ENCODE data around the gene WFDC12.

The WFDC12 gene

GRCh38 chr20:45088247-45088646 is 36.0 kb downstream of the WFDC12 start:
- Histone ChIP-seq H3K9ac (ENCODE audit: low read length) (no peak overlapping the region), H2AFZ (ENCODE audit: low read depth, low read length) (no peak overlapping the region), H2BK15ac (ENCODE audit: low read depth, poor library complexity, severe bottlenecking) (no peak overlapping the region), H3K36me3 (ENCODE audit: control insufficient read depth in 1 of 2, insufficient read depth in 2 of 2, low read depth in 1 of 2, low read length in 2 of 2) (no peaks in the 10 kb centered on the region), H2AK5ac (ENCODE audit: low read length, severe bottlenecking) (no peak overlapping the region), H3K9me3 (ENCODE audit: control insufficient read depth, low read length) (no peaks in the 10 kb centered on the region), H2BK5ac (ENCODE audit: low read depth, low read length, poor library complexity, severe bottlenecking) (no peak overlapping the region), H3K4ac (ENCODE audit: low read depth in 1 of 2, low read length in 2 of 2) (no peak overlapping the region), H3K27me3 (ENCODE audit: control insufficient read depth in 1 of 2, insufficient read depth in 1 of 2, low read length in 2 of 2) (no peaks in the 10 kb centered on the region), H3K14ac (ENCODE audit: low read length in 2 of 2) (no peak overlapping the region), H3K18ac (ENCODE audit: low read depth in 1 of 2, low read length in 2 of 2) (no peak overlapping the region), H3K4me3 (ENCODE audit: insufficient read depth in 1 of 2, low read depth in 1 of 2, low read length in 2 of 2) (peak overlapping the region in 1 of 2 experiments; percentile 21), H4K91ac (ENCODE audit: low read length) (no peak overlapping the region), H3K23ac (ENCODE audit: low read length in 2 of 2) (no peak overlapping the region), H3K4me2 (ENCODE audit: low read length, poor library complexity, severe bottlenecking) (no peak overlapping the region), H2BK120ac (ENCODE audit: low read depth, low read length) (no peak overlapping the region), H2BK12ac (ENCODE audit: low read length in 2 of 2) (no peak overlapping the region), H3K27ac (ENCODE audit: low read length, poor library complexity, severe bottlenecking) (peak overlapping the region; percentile 43), H3K4me1 (ENCODE audit: control insufficient read depth, insufficient read depth, low read depth, low read length) (no peaks in the 10 kb centered on the region), H3K79me1 (replicated peaks; ENCODE audit: low read length, poor library complexity, severe bottlenecking) (no peaks in the 10 kb centered on the region), H4K8ac (ENCODE audit: low read length) (no peak overlapping the region)
- no peak for DNase-seq
- 95% methylated on average over 6 of the region's 7 CpGs for WGBS

- H3K4me2 ChIP-seq (ENCODE audit: low read length, poor library complexity, severe bottlenecking), result no peak overlapping the region
- H2BK120ac ChIP-seq (ENCODE audit: low read depth, low read length), result no peak overlapping the region
- H3K36me3 ChIP-seq (ENCODE audit: control insufficient read depth in 1 of 2, insufficient read depth in 2 of 2, low read depth in 1 of 2, low read length in 2 of 2), result no peaks in the 10 kb centered on the region
- no peak overlapping the region for H4K8ac ChIP-seq (ENCODE audit: low read length)
- H3K14ac ChIP-seq (ENCODE audit: low read length in 2 of 2), result no peak overlapping the region
- no peaks in the 10 kb centered on the region for H3K79me1 ChIP-seq (replicated peaks; ENCODE audit: low read length, poor library complexity, severe bottlenecking)
- H3K27me3 ChIP-seq (ENCODE audit: control insufficient read depth in 1 of 2, insufficient read depth in 1 of 2, low read length in 2 of 2), result no peaks in the 10 kb centered on the region
- H3K9ac ChIP-seq (ENCODE audit: low read length), result no peak overlapping the region
- no peak for DNase-seq
- H3K4me3 ChIP-seq (ENCODE audit: insufficient read depth in 1 of 2, low read depth in 1 of 2, low read length in 2 of 2), result peak overlapping the region in 1 of 2 experiments; percentile 21
- no peak overlapping the region for H4K91ac ChIP-seq (ENCODE audit: low read length)
- H2AFZ ChIP-seq (ENCODE audit: low read depth, low read length), result no peak overlapping the region
- 100% methylated on average over 1 of the region's 1 CpG for WGBS
- no peak overlapping the region for H3K23ac ChIP-seq (ENCODE audit: low read length in 2 of 2)
- no peak overlapping the region for H3K18ac ChIP-seq (ENCODE audit: low read depth in 1 of 2, low read length in 2 of 2)
- no peak overlapping the region for H2AK5ac ChIP-seq (ENCODE audit: low read length, severe bottlenecking)
- H3K9me3 ChIP-seq (ENCODE audit: control insufficient read depth, low read length), result no peaks in the 10 kb centered on the region
- H2BK15ac ChIP-seq (ENCODE audit: low read depth, poor library complexity, severe bottlenecking), result no peak overlapping the region
- no peak overlapping the region for H2BK5ac ChIP-seq (ENCODE audit: low read depth, low read length, poor library complexity, severe bottlenecking)
- H3K4me1 ChIP-seq (ENCODE audit: control insufficient read depth, insufficient read depth, low read depth, low read length), result no peaks in the 10 kb centered on the region
- H3K27ac ChIP-seq (ENCODE audit: low read length, poor library complexity, severe bottlenecking), result peak overlapping the region; percentile 43
- H3K4ac ChIP-seq (ENCODE audit: low read depth in 1 of 2, low read length in 2 of 2), result no peak overlapping the region
- H2BK12ac ChIP-seq (ENCODE audit: low read length in 2 of 2), result no peak overlapping the region
Observed at GRCh38 chr20:45087814-45088213, 36.5 kb downstream of the WFDC12 start.

GRCh38 chr20:45087097-45087790 is 37.0 kb downstream of the WFDC12 start:
- WGBS, result 100% methylated on average over 2 of the region's 3 CpGs
- no peak overlapping the region for H3K23ac ChIP-seq (ENCODE audit: low read length in 2 of 2)
- H3K4me1 ChIP-seq (ENCODE audit: control insufficient read depth, insufficient read depth, low read depth, low read length), result no peaks in the 10 kb centered on the region
- no peak overlapping the region for H3K9ac ChIP-seq (ENCODE audit: low read length)
- H2AFZ ChIP-seq (ENCODE audit: low read depth, low read length), result no peak overlapping the region
- H3K4me2 ChIP-seq (ENCODE audit: low read length, poor library complexity, severe bottlenecking), result no peak overlapping the region
- peaks cover 2% of the 10 kb centered on the region for H3K79me1 ChIP-seq (replicated peaks; ENCODE audit: low read length, poor library complexity, severe bottlenecking)
- H3K18ac ChIP-seq (ENCODE audit: low read depth in 1 of 2, low read length in 2 of 2), result no peak overlapping the region
- no peaks in the 10 kb centered on the region for H3K9me3 ChIP-seq (ENCODE audit: control insufficient read depth, low read length)
- H2BK5ac ChIP-seq (ENCODE audit: low read depth, low read length, poor library complexity, severe bottlenecking), result no peak overlapping the region
- no peak overlapping the region for H3K14ac ChIP-seq (ENCODE audit: low read length in 2 of 2)
- no peak overlapping the region for H4K8ac ChIP-seq (ENCODE audit: low read length)
- no peak overlapping the region for H3K27ac ChIP-seq (ENCODE audit: low read length, poor library complexity, severe bottlenecking)
- H3K4me3 ChIP-seq (ENCODE audit: insufficient read depth in 1 of 2, low read depth in 1 of 2, low read length in 2 of 2), result no peak overlapping the region
- DNase-seq, result no peak
- no peak overlapping the region for H4K91ac ChIP-seq (ENCODE audit: low read length)
- H2BK12ac ChIP-seq (ENCODE audit: low read length in 2 of 2), result no peak overlapping the region
- no peak overlapping the region for H2BK120ac ChIP-seq (ENCODE audit: low read depth, low read length)
- H3K27me3 ChIP-seq (ENCODE audit: control insufficient read depth in 1 of 2, insufficient read depth in 1 of 2, low read length in 2 of 2), result no peaks in the 10 kb centered on the region
- no peak overlapping the region for H3K4ac ChIP-seq (ENCODE audit: low read depth in 1 of 2, low read length in 2 of 2)
- H2BK15ac ChIP-seq (ENCODE audit: low read depth, poor library complexity, severe bottlenecking), result no peak overlapping the region
- H2AK5ac ChIP-seq (ENCODE audit: low read length, severe bottlenecking), result no peak overlapping the region
- peaks cover 0 to 3% of the 10 kb centered on the region in 2 experiments for H3K36me3 ChIP-seq (ENCODE audit: control insufficient read depth in 1 of 2, insufficient read depth in 2 of 2, low read depth in 1 of 2, low read length in 2 of 2)

- Histone ChIP-seq H2AK5ac (ENCODE audit: low read length, severe bottlenecking) (no peak overlapping the region), H3K27ac (ENCODE audit: low read length, poor library complexity, severe bottlenecking) (no peak overlapping the region), H4K91ac (ENCODE audit: low read length) (no peak overlapping the region), H3K9ac (ENCODE audit: low read length) (no peak overlapping the region), H3K4me2 (ENCODE audit: low read length, poor library complexity, severe bottlenecking) (no peak overlapping the region), H3K4ac (ENCODE audit: low read depth in 1 of 2, low read length in 2 of 2) (no peak overlapping the region), H3K9me3 (ENCODE audit: control insufficient read depth, low read length) (no peaks in the 10 kb centered on the region), H2BK120ac (ENCODE audit: low read depth, low read length) (no peak overlapping the region), H2BK15ac (ENCODE audit: low read depth, poor library complexity, severe bottlenecking) (no peak overlapping the region), H4K8ac (ENCODE audit: low read length) (no peak overlapping the region), H2BK5ac (ENCODE audit: low read depth, low read length, poor library complexity, severe bottlenecking) (no peak overlapping the region), H2BK12ac (ENCODE audit: low read length in 2 of 2) (no peak overlapping the region), H2AFZ (ENCODE audit: low read depth, low read length) (no peak overlapping the region), H3K23ac (ENCODE audit: low read length in 2 of 2) (no peak overlapping the region), H3K79me1 (replicated peaks; ENCODE audit: low read length, poor library complexity, severe bottlenecking) (peaks cover 2% of the 10 kb centered on the region), H3K4me3 (ENCODE audit: insufficient read depth in 1 of 2, low read depth in 1 of 2, low read length in 2 of 2) (no peak overlapping the region), H3K14ac (ENCODE audit: low read length in 2 of 2) (no peak overlapping the region), H3K4me1 (ENCODE audit: control insufficient read depth, insufficient read depth, low read depth, low read length) (no peaks in the 10 kb centered on the region), H3K36me3 (ENCODE audit: control insufficient read depth in 1 of 2, insufficient read depth in 2 of 2, low read depth in 1 of 2, low read length in 2 of 2) (peaks cover 0 to 10% of the 10 kb centered on the region in 2 experiments), H3K18ac (ENCODE audit: low read depth in 1 of 2, low read length in 2 of 2) (no peak overlapping the region), H3K27me3 (ENCODE audit: control insufficient read depth in 1 of 2, insufficient read depth in 1 of 2, low read length in 2 of 2) (no peaks in the 10 kb centered on the region)
- no peak for DNase-seq
- WGBS, result 90% methylated on average over 1 of the region's 1 CpG
Observed at GRCh38 chr20:45085867-45086266, 38.4 kb downstream of the WFDC12 start.

Data from mesenchymal stem cell (in vitro differentiated cells and primary cell).